Neural cell (in vitro differentiated cells): ENCODE data around the gene NHS.
"Not testable (repeated sequence)": the region's sequence is repeated elsewhere in the genome, so short reads cannot be mapped to it uniquely, and the experiment has no call there.

Source experiments
- CTCF ChIP-seq: fragments of 450-650 bp; IDR thresholded peaks from 2 replicates; pipeline ENCODE4 v1.5.1; 2014; ENCODE audit warnings: antibody characterized with exemption, mild to moderate bottlenecking, moderate library complexity; ENCODE audit not compliant: poor library complexity, severe bottlenecking
- EZH2 ChIP-seq: fragments of 200-600, 300-800 bp; shearing (Covaris generic), sonication (generic); IDR thresholded peaks from 2 replicates; pipeline ENCODE4 v1.6.1; 2014; ENCODE audit warnings: antibody characterized with exemption, low read length, borderline replicate concordance, mild to moderate bottlenecking; ENCODE audit not compliant: insufficient read depth, poor library complexity, severe bottlenecking
- MXI1 ChIP-seq: fragments of 450-650 bp; conservative IDR thresholded peaks from 2 replicates; pipeline ENCODE4 v1.6.1; 2014; ENCODE audit warnings: antibody characterized with exemption, mild to moderate bottlenecking; ENCODE audit not compliant: poor library complexity, severe bottlenecking

- not testable (repeated sequence) for TF ChIP-seq CTCF, MXI1, EZH2
Observed at GRCh38 chrX:17568804-17569203, 193.8 kb downstream of the NHS start.
